Measurements from ENCODE around the gene NUP88.

The NUP88 gene

GRCh38 chr17:5354310-5354709 lies 65.2 kb downstream of the NUP88 start:
- DNase-seq: no peak

- no peak for DNase-seq
These were observed 66.7 kb downstream of the NUP88 start for GRCh38 chr17:5352681-5353289.

GRCh38 chr17:5344914-5345313 lies 74.5 kb downstream of the NUP88 start:
- DNase-seq: no peak
